Measurements from ENCODE around the gene ARL17B. TPM values are rescaled to one million over a fixed set of nuclear protein-coding genes. Genes with fewer than 3 reads are reported as not detected.
"Not testable (repeated sequence)": the region's sequence is repeated elsewhere in the genome, so short reads cannot be mapped to it uniquely, and the experiment has no call there.

Gene ARL17B
- total and polyA plus RNA-seq, 2 of the 4 experiments (the other 2 are of a cell fraction) = 4.8 to 6.5 TPM

GRCh38 chr17:46353856-46354255 is 7.7 kb downstream of the ARL17B start:
- H3K9me3 ChIP-seq (ENCODE audit: control insufficient read depth, insufficient read depth, low read length); H3K4ac ChIP-seq (ENCODE audit: low read depth, low read length); H3K56ac ChIP-seq (ENCODE audit: extremely low read depth, insufficient read depth, low read length); H3K14ac ChIP-seq (replicated peaks; ENCODE audit: low read depth, low read length); in situ Hi-C loops (cut with MboI; ENCODE audit: low sequenced_read_pairs); H2AK9ac ChIP-seq (replicated peaks; ENCODE audit: low read depth, low read length, poor library complexity); H3K36me3 ChIP-seq (ENCODE audit: control insufficient read depth, insufficient read depth, low read length); ATAC-seq (ENCODE audit: low read depth); CTCF ChIA-PET; DNase-seq; H3K9ac ChIP-seq (ENCODE audit: low read depth, low read length); H4K20me1 ChIP-seq (ENCODE audit: insufficient read depth, low read length); H4K8ac ChIP-seq (ENCODE audit: low read depth in 2 of 2, low read length in 2 of 2); H3K27me3 ChIP-seq (ENCODE audit: control insufficient read depth, insufficient read depth, low read length); H2BK5ac ChIP-seq (ENCODE audit: low read depth, low read length, poor library complexity, severe bottlenecking); H2AFZ ChIP-seq (replicated peaks; ENCODE audit: low read length, poor library complexity); H2AK5ac ChIP-seq (ENCODE audit: low read depth, low read length); H2BK120ac ChIP-seq (ENCODE audit: low read depth, low read length); H3K23ac ChIP-seq (ENCODE audit: low read depth, low read length); H3K4me2 ChIP-seq (ENCODE audit: low read depth, low read length); H4K5ac ChIP-seq (ENCODE audit: low read depth, low read length); H3K18ac ChIP-seq (ENCODE audit: low read depth, low read length); H3K79me1 ChIP-seq (ENCODE audit: low read depth in 1 of 2, low read length in 2 of 2); H3K27ac ChIP-seq (ENCODE audit: insufficient read depth, low read length); POLR2A ChIA-PET (ENCODE audit: unreplicated experiment); H3K9me1 ChIP-seq (ENCODE audit: insufficient read depth, low read length); H2BK15ac ChIP-seq (ENCODE audit: low read depth, low read length); H3K4me3 ChIP-seq (ENCODE audit: insufficient read depth, low read depth, low read length); dilution Hi-C loops (cut with HindIII; ENCODE audit: low sequenced_read_pairs, unreplicated experiment); intact Hi-C loops (cut with micrococcal nuclease); H2BK20ac ChIP-seq (ENCODE audit: low read depth, low read length); H4K91ac ChIP-seq (ENCODE audit: insufficient read depth, low read depth, low read length); H3K4me1 ChIP-seq (ENCODE audit: control insufficient read depth, insufficient read depth, low read length); BruUV-seq (replicated peaks): not testable (repeated sequence)
- no CpG with 5 or more reads among the region's 4 CpGs for WGBS, 2 experiments (ENCODE audit: extremely low coverage in 2 of 2, insufficient read length in 1 of 2)

- H3K9me3 ChIP-seq (ENCODE audit: control insufficient read depth, insufficient read depth, low read length); H3K18ac ChIP-seq (ENCODE audit: low read depth, low read length); H3K79me1 ChIP-seq (ENCODE audit: low read depth in 1 of 2, low read length in 2 of 2); H2BK15ac ChIP-seq (ENCODE audit: low read depth, low read length); H3K27me3 ChIP-seq (ENCODE audit: control insufficient read depth, insufficient read depth, low read length); DNase-seq; H2BK120ac ChIP-seq (ENCODE audit: low read depth, low read length); H2BK20ac ChIP-seq (ENCODE audit: low read depth, low read length); in situ Hi-C loops (cut with MboI; ENCODE audit: low sequenced_read_pairs); H4K5ac ChIP-seq (ENCODE audit: low read depth, low read length); H3K36me3 ChIP-seq (ENCODE audit: control insufficient read depth, insufficient read depth, low read length); CTCF ChIA-PET; H3K4me3 ChIP-seq (ENCODE audit: insufficient read depth, low read depth, low read length); H3K23ac ChIP-seq (ENCODE audit: low read depth, low read length); H3K27ac ChIP-seq (ENCODE audit: insufficient read depth, low read length); H4K91ac ChIP-seq (ENCODE audit: insufficient read depth, low read depth, low read length); ATAC-seq (ENCODE audit: low read depth); POLR2A ChIA-PET (ENCODE audit: unreplicated experiment); H4K8ac ChIP-seq (ENCODE audit: low read depth in 2 of 2, low read length in 2 of 2); H3K4me2 ChIP-seq (ENCODE audit: low read depth, low read length); H3K56ac ChIP-seq (ENCODE audit: extremely low read depth, insufficient read depth, low read length); H3K4me1 ChIP-seq (ENCODE audit: control insufficient read depth, insufficient read depth, low read length); H2AK5ac ChIP-seq (ENCODE audit: low read depth, low read length); dilution Hi-C loops (cut with HindIII; ENCODE audit: low sequenced_read_pairs, unreplicated experiment); H2BK5ac ChIP-seq (ENCODE audit: low read depth, low read length, poor library complexity, severe bottlenecking); H2AFZ ChIP-seq (replicated peaks; ENCODE audit: low read length, poor library complexity); intact Hi-C loops (cut with micrococcal nuclease); H3K9ac ChIP-seq (ENCODE audit: low read depth, low read length); H2AK9ac ChIP-seq (replicated peaks; ENCODE audit: low read depth, low read length, poor library complexity); H3K9me1 ChIP-seq (ENCODE audit: insufficient read depth, low read length); H3K4ac ChIP-seq (ENCODE audit: low read depth, low read length); H4K20me1 ChIP-seq (ENCODE audit: insufficient read depth, low read length); H3K14ac ChIP-seq (replicated peaks; ENCODE audit: low read depth, low read length): not testable (repeated sequence)
- BruUV-seq (replicated peaks) = TSS peak; percentile 35
- WGBS, 2 experiments (ENCODE audit: extremely low coverage in 2 of 2, insufficient read length in 1 of 2) = no CpG with 5 or more reads among the region's 1 CpG
These were observed 12.5 kb downstream of the ARL17B start for GRCh38 chr17:46349060-46349459.
